ENCODE results near the gene NUBPL.
"Not testable (repeated sequence)": the region's sequence is repeated elsewhere in the genome, so short reads cannot be mapped to it uniquely, and the experiment has no call there.

The NUBPL gene

GRCh38 chr14:31678421-31679249 is 117.4 kb downstream of the NUBPL start:
- no peak for DNase-seq

GRCh38 chr14:31682768-31683167 is 121.6 kb downstream of the NUBPL start:
- no peak for DNase-seq

GRCh38 chr14:31687726-31688125 is 126.5 kb downstream of the NUBPL start:
- no peak for DNase-seq

- DNase-seq = no peak
These were observed 128.9 kb downstream of the NUBPL start for GRCh38 chr14:31690056-31690455.

- DNase-seq = no peak
These were observed 131.2 kb downstream of the NUBPL start for GRCh38 chr14:31692376-31692781.

- no peak for DNase-seq
These were observed 135.2 kb downstream of the NUBPL start for GRCh38 chr14:31696378-31696777.

GRCh38 chr14:31699809-31700208 is 138.6 kb downstream of the NUBPL start:
- no peak for DNase-seq

- DNase-seq = no peak
These were observed 139.3 kb downstream of the NUBPL start for GRCh38 chr14:31700282-31701074.

- DNase-seq = no peak
These were observed 140.9 kb downstream of the NUBPL start for GRCh38 chr14:31702130-31702529.

- no peak for DNase-seq
These were observed 141.9 kb downstream of the NUBPL start for GRCh38 chr14:31703056-31703455.

- DNase-seq = no peak
These were observed 144.5 kb downstream of the NUBPL start for GRCh38 chr14:31705731-31706130.

- DNase-seq = not testable (repeated sequence)
These were observed 147.5 kb downstream of the NUBPL start for GRCh38 chr14:31708661-31709060.

GRCh38 chr14:31712244-31713127 is 151.3 kb downstream of the NUBPL start:
- DNase-seq = no peak

GRCh38 chr14:31716208-31716607 is 155.0 kb downstream of the NUBPL start:
- DNase-seq = no peak

GRCh38 chr14:31717294-31718085 is 156.3 kb downstream of the NUBPL start:
- DNase-seq = no peak

- DNase-seq = no peak
These were observed 157.4 kb downstream of the NUBPL start for GRCh38 chr14:31718585-31718984.

GRCh38 chr14:31718985-31719384 is 157.8 kb downstream of the NUBPL start:
- no peak for DNase-seq

- DNase-seq = no peak
These were observed 165.1 kb downstream of the NUBPL start for GRCh38 chr14:31726337-31726736.

GRCh38 chr14:31727797-31728196 is 166.6 kb downstream of the NUBPL start:
- no peak for DNase-seq

- no peak for DNase-seq
These were observed 179.5 kb downstream of the NUBPL start for GRCh38 chr14:31740688-31741087.

GRCh38 chr14:31745741-31746140 is 184.5 kb downstream of the NUBPL start:
- no peak for DNase-seq

GRCh38 chr14:31746326-31746725 is 185.1 kb downstream of the NUBPL start:
- DNase-seq = no peak

All from stimulated activated CD4-positive, alpha-beta T cell treated with anti-CD3 and anti-CD28 coated beads, Interleukin-2, amount 100 ng/mL, for 24 hours (primary cell).